Urothelium cell line (cell line): Measurements from ENCODE around the gene ARGFX.
"Not testable (repeated sequence)": the region's sequence is repeated elsewhere in the genome, so short reads cannot be mapped to it uniquely, and the experiment has no call there.

ENCODE experiments used
- DNase-seq: peaks from one replicate; pipeline ENCODE4 v3.0.0; 2011; ENCODE audit warnings: low spot score, mixed read lengths
- FAIRE-seq: peaks from 2 replicates; lab custom pipeline; 2011; peaks lifted over from hg19 to GRCh38; lab: Jason Lieb, UNC

The ARGFX gene

GRCh38 chr3:121598564-121598963 lies 30.8 kb downstream of the ARGFX start:
- DNase-seq: no peak
- FAIRE-seq: no peak

GRCh38 chr3:121599900-121600299 lies 32.2 kb downstream of the ARGFX start:
- FAIRE-seq, DNase-seq: not testable (repeated sequence)

- no peak for FAIRE-seq
- no peak for DNase-seq
Measured at GRCh38 chr3:121601212-121601812, 33.6 kb downstream of the ARGFX start.

DNA sequence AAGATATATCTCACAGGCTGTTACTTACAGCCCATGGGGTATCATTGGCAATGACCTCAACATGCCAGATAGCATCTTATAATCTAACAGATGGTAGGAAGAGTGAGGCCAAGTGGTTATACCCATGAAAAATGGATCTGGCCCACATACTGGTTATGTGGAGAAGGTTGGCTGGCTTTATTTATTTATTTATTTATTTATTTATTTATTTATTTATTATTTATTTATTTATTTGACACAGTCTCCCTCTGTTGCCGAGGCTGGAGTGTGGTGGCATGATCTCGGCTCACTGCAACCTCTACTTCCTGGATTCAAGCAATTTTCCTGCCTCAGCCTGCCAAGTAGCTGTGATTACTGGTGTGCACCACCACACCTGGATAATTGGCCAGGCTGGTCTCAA lies 37.0 kb downstream of the ARGFX start:
- FAIRE-seq (no peak), DNase-seq (no peak)

GRCh38 chr3:121606106-121606505 lies 38.4 kb downstream of the ARGFX start:
- DNase-seq (no peak), FAIRE-seq (no peak)
